ENCODE results near the gene IGHMBP2.
"Not testable (repeated sequence)": the region's sequence is repeated elsewhere in the genome, so short reads cannot be mapped to it uniquely, and the experiment has no call there.

The IGHMBP2 gene

DNA sequence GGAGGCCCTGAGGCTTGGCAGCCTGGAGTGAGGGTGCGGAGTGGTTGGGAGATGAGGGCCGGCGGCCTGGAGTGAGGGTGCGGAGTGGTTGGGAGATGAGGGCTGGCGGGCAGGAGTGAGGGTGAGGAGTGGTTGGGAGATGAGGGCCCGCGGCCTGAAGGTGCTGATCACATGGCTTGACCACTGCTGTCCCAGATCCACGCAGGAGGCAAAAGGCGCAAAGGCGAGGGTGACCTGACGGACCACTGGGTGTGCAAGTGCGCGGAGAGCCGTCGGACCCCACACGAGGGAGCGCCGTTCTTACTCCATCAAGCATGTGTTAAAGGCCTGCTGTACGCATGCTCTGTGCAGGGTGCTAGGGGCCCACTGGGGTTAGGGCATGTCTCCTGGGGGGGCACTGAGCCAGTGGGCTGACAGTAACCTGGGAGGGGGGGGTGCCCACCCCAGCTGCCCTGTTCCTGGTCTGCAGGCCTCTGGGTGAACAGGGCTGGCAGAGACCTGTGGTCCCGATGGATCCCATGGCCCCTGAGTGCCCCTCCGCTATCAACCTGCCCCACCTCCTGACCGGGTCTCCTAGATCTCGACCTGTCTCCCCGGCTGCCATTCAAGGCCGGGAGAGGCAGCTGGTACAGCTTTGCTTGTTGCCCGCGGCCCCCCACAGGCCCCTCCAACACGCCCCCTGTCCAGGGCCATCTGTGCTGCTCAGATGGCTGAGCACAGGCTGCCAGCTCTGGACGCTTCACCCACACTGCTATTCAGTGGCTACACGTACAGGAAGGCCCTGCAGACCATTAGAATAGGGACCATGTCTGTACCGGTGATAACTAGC, 56.0 kb downstream of the IGHMBP2 start:
- in situ Hi-C loops (cut with MboI; ENCODE audit: low sequenced_read_pairs) = no loop called here

DNA sequence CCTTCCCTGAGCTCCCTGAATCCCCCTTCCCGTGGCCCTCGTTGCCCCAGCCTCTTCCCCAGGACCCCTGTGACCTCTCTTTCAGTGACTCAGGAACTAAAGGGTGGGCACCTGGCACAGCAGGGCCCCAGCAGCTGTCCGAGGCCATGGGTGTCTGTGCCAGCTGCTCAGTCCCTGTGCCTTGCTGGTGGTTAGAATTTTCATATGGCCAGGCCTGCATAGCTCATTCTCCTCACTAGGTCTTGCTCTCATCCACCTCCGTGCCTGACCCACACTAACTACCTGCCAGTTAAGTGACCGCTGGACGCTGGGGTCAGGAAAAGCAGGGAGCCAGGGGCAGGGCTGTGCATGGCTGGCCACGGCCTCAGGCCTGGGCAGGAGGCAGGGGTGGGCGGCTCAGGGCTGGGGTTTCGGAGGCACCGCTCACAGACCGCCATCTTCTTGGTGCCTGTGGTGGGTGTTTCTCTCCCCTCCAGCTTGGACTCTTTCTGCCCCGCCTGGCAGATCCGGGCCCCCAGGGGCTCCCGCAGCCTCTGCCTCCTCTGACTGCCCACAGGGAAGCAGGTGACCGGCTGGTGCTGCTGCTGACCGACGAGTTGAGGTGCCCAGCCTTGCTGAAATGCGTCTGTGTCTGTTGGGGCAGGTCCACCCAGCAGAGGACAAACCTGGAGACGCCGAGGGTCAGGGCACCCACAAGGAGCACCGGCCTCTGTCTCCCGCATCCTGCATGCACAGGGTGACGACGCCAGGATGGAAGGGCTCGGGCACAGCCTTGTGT, 56.8 kb downstream of the IGHMBP2 start:
- in situ Hi-C loops (cut with MboI; ENCODE audit: low sequenced_read_pairs) = no loop called here

DNA sequence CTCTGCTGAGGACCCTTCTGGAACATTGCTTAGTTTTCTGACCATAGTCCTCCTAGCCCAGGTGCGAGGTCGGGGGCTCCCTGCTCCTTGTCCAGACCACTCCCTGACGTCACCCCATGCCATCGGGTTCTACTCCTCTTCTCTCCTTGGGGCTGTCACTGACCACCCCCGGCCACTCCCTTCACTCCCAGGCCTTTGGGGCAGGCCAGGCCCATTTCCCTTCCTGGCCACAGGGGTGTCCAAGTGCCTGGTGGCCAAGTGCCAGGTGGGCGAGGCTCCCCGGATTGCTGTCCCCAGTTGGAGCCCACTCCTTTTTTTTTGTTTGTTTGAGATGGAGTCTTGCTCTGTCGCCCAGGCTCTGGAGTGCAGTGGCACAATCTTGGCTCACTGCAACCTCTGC, 57.6 kb downstream of the IGHMBP2 start:
- in situ Hi-C loops (cut with MboI; ENCODE audit: low sequenced_read_pairs) = no loop called here

DNA sequence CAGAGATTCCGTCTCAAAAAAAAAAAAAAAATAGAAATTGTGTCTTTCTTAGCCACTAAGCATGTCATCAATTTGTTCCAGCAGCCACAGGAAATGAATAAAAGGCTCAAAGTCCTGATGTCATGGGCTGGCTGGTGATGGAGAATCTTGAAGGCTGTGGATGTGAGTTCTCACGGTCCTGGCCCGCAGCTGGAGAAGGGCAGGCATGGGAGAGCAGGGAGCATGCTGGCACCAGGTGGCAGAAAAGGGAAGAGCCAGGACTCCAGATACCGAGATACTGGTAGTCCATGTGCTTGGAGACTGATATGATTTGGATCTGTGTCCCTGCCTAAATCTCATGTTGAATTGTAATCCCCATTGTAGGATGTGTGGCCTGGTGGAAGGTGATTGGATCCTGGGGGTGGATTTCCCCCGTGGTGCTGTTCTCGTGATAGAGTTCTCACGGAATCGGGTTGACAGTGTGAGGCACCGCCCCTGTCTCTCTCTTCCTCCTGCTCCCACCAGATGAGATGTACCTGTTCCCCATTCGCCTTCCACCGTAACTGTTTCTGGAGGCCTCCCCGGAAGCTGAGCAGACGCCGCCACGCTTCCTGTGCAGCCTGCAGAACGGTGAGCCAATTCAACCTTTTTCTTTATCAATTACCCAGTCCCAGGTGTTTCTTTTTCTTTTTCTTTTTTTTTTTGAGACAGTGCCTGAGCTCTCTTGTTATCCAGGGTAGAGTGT, 59.0 kb downstream of the IGHMBP2 start:
- in situ Hi-C loops (cut with MboI; ENCODE audit: low sequenced_read_pairs) = no loop called here

DNA sequence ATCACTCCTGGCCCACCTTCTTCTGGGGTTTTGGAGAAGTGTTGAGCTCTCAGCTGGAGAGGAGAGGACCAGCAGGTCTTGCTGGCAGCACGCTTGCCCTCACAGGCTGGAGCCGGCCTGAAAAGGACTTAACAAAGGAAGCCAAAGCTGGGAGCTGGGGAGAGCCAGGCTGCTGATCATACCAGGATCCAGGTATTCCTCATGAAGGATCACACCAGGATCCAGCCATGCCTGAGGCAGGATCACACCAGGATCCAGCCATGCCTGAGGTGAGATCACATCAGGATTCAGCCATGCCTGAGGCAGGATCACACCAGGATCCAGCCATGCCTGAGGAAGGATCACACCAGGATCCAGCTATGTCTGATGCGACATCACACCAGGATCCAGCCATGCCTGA, 60.1 kb downstream of the IGHMBP2 start:
- in situ Hi-C loops (cut with MboI; ENCODE audit: low sequenced_read_pairs) = no loop called here

DNA sequence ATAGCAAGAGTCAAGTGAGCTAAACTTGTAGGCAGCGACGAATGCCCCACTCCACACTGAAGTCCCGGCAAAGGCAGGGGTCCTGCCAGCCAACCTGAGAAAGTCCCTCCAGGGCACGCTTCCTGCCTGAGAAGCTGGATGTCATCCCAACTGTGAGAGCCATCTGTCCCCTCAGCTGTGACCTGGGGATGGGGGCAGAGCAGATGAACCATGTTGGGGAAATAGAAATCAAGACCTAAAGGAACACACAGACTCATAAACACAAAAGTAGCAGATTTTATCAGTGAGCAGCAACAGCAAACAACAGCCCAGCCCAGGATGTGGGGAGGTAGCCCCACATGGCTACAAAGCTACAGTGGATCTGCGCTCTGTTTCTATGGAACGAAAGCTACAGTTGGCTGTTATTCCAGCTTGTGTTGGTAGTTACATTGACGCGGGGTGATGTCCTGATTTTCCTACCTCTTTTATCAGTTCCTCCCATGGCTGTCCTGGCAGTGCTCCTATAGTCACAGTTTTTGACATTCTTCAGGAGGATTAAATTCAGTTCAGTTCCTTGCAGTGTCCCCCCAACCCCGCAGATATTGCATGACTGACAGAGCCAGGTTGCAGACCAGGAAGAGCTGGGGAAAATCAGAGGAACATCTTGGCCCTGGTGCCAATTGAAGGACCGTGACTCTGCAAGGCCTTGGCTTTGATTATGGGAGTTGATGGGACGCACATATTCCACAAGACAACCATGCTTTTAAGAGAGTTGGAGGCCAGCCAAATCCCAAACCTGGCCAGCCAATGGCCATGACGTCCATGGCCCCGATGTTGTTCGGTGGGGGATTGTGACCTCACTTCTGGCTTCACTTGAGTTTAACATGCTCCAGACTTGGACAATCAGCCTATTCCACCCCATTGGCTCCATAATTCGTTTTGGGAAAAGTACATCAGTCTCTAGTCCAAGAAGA, 62.5 kb downstream of the IGHMBP2 start:
- in situ Hi-C loops (cut with MboI; ENCODE audit: low sequenced_read_pairs) = no loop called here

DNA sequence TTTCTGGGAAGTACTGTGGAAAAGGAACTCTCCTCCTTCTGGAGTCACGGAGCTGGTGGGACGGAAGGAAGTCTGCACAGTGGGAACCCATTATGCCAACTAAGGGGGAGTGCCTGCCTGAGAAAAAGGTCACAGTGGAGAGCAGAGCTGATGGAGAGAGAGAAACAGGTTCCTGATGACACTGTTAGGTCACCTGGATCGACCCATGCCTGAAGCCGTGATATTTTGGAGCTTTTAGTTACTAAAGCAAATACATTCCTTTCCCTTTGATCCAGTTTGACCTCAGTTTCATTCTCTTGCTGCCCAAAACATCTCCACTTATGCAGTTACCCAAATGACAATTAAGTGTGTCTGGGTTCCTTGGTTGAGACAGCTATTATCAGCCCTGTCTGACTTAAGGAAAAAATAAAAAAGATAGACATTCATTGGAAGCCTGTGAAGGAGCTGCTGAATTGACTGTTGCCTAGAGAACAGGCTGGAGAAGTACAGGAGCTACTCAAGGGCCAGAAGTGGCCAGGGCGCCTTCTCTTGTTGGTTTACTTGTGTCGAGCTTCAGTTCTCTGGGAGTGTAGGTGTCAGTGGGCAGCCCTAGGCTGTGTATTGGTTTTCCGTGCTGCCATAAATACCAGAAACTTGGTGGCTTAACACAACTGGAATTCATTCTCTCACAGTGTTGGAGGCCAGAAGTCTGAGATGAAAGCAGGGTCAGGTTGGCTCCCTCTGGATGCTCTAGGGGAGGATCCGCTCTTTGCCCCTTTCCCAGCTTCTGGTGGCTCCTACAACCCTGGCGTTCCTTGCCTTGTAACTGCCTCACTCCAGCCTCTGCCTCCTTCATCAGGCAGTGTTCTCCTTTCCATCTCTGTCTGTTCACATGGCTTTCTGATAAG, 63.4 kb downstream of the IGHMBP2 start:
- in situ Hi-C loops (cut with MboI; ENCODE audit: low sequenced_read_pairs) = no loop called here

DNA sequence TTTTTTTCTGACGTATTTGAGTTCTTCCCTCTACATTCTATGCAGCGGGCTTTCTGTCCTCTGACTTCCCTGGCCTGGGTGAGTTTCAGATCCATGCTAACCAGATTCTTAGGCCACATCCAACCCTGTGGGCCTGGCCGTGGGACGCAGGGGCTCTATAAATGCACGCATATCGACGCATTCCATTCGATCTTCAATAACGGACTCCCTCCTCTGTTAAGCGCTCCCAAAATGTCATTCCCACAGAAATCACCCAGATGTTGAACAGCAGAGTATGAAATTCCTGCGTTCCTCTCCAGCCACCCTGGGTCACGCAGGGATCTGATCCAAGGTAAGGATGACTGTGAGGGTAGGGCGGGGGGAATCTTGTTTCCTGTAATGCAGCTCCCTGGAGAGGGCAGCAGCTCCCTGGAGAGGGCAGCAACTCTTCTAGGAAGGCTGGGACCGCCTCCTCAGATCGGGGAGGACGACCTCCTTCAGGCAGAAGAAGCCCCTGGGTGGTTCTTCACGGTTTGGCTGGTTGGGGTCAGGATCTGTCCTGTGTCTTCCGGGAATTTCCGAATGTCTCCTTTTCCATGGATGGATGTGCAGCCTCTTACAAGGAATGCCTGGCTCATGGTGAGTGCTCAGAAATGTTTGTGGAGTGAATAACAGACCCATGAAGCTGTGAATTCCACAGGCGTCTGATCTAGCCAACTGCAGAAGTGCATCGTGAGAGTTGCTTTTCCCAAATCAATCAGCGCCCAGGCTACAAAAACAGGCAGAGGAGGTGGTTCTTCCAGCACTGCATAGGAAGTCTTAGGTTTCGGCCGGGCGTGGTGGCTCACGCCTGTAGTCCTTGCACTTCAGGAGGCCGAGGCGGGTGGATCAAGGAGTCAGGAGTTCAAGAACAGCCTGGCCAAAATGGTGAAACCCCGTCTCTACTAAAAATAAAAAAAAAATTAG, 64.9 kb downstream of the IGHMBP2 start:
- in situ Hi-C loops (cut with MboI; ENCODE audit: low sequenced_read_pairs) = no loop called here

DNA sequence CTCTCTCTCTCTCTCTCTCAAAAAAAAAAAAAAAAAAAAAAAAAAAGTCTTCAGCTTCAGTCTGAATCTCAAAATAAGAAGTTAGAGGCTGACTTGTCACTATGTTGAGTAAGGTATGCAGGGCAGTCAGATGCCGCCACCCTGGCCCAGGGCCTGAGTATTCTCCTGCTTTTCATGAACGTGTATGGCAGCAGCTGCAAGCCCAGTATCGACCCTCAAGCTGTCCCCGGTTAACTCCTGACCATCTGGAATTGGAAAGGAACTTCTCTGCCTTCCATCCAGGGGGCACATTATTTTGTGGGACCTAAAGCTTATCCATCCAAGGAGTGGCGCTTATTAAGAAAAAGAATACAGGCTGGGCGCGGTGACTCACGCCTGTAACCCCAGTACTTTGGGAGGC, 65.7 kb downstream of the IGHMBP2 start:
- in situ Hi-C loops (cut with MboI; ENCODE audit: low sequenced_read_pairs) = no loop called here

DNA sequence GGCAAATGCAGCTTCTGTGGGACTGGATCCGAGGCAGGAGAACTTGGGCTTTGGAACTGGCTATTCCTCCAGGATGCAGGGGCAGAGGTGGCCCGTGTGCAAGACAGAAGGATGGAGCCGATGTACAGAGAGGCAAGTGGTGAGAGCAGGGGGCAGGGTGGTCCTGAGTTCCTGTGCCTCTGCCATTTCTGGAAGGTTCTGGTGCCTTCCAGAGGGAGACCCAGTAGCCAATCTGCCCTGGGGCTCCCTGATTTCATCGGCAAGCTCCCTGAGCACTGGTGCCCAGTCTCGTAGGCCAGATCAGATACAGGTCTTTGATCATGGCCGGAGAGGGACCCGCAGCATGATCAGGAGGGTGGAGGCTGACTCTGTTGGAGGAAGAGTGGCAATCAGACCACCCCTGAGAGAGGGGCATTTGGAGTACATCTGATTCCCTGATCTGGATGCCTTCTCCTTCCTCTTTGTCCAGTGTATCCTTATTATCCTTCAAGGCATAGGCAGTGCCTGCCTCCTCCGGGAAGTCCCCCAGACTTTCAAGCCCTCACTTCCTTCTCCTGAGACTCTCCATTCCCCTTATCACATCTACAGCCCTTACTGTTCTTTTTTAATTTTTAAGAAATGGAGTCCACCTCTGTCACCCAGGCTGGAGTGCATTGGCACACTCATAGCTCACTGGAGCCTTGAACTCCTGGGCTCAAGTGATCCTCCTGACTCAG, 67.4 kb downstream of the IGHMBP2 start:
- in situ Hi-C loops (cut with MboI; ENCODE audit: low sequenced_read_pairs) = no loop called here

DNA sequence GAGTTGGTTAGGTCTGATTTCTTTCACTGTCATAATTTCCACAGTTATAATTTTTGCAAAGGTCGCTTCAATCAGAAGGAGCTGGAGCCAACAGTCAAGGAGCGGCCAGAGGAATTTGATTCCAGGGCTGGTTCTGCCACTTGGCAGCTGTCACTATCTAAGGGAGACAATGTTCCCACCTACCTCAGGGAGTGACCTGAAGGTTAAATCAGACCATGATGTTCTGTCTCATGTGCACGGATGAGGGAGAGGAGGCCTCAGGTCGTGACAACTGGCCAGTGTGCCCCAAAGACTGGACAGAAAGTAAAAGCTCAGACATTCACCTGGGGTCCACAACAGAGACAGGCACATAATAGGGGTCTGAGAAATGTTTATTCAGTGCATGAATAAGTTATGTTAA, 69.5 kb downstream of the IGHMBP2 start:
- in situ Hi-C loops (cut with MboI; ENCODE audit: low sequenced_read_pairs) = no loop called here

DNA sequence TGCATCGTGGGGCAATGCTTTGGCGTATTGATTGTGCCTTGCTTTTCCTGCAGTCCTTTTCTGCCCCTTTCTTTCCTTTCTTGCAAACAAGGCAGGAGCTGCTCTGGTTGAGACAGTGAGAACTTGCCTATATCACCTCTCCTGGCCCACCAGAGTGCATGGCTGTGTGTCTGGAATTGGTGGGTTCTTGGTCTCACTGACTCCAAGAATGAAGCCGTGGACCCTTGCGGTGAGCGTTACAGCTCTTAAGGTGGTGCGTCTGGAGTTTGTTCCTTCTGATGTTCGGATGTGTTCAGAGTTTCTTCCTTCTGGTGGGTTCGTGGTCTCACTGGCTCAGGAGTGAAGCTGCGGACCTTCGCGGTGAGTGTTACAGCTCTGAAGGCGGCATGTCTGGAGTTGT, 70.0 kb downstream of the IGHMBP2 start:
- in situ Hi-C loops (cut with MboI; ENCODE audit: low sequenced_read_pairs) = not testable (repeated sequence)

DNA sequence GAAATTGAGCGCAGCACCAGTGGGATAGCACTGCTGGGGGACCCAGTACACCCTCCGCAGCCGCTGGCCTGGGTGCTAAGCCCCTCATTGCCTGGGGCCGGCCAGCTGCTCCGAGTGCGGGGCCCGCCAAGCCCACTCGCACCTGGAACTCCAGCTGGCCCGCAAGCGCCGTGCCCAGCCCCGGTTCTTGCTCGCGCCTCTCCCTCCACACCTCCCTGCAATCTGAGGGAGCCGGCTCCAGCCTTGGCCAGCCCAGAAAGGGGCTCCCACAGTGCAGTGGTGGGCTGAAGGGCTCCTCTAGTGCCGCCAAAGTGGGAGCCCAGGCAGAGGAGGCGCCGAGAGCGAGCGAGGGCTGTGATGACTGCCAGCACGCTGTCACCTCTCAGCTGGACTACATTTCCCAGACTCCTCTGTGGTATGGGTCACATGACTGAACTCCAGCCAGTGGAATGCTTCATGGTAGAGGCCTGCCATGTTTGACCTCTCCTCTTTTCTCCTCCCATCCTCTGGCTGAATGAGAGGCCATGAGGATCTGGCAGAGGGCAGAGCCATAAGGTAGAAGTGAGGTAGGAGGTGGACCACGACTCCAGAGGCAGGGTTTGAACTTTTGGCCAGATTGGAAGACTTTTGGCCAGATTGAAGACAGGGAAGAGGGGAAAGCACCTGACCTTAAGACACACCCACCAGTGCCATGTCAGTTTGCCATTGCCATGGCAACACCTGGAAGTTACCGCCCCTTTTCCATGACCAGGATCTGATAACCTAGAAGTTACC, 70.9 kb downstream of the IGHMBP2 start:
- in situ Hi-C loops (cut with MboI; ENCODE audit: low sequenced_read_pairs) = no loop called here

DNA sequence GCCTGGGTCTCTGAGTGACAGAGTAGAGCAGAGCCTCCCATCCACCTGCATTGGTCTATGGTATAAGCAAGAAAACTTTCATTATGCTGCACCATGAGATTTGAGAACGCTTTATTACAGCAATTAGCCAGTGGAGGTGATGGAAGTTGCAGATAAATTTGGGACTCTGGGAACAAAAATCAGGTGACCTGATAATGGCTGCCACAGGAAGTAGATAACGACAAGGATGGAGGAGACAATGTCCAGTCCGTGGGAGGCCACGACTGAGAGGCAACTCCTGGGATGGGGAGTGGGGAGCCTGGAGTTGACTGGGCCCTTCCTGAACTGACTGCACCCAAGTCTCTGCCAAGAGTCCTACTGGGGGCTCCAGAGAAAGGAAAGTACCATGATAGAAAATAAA, 72.4 kb downstream of the IGHMBP2 start:
- in situ Hi-C loops (cut with MboI; ENCODE audit: low sequenced_read_pairs) = no loop called here

DNA sequence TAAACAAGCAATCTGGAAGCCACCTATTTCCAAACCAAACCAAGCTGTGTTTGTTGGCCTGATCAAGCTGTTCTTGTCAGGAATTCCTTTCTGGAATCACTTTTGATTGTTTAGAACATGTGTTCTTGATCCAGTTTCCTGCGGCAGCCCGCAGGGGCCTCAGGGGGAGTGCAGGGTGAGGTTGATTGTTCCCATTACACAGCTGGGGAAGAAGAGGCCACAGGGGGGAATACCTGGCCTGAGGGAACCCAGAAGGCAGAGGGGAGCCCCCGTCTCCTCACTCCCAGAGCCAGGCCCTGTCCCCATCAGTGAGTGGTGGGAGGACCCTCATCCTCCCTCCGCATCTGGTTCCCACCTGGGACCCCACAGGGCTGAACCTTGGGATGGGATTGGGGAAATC, 72.9 kb downstream of the IGHMBP2 start:
- in situ Hi-C loops (cut with MboI; ENCODE audit: low sequenced_read_pairs) = no loop called here

DNA sequence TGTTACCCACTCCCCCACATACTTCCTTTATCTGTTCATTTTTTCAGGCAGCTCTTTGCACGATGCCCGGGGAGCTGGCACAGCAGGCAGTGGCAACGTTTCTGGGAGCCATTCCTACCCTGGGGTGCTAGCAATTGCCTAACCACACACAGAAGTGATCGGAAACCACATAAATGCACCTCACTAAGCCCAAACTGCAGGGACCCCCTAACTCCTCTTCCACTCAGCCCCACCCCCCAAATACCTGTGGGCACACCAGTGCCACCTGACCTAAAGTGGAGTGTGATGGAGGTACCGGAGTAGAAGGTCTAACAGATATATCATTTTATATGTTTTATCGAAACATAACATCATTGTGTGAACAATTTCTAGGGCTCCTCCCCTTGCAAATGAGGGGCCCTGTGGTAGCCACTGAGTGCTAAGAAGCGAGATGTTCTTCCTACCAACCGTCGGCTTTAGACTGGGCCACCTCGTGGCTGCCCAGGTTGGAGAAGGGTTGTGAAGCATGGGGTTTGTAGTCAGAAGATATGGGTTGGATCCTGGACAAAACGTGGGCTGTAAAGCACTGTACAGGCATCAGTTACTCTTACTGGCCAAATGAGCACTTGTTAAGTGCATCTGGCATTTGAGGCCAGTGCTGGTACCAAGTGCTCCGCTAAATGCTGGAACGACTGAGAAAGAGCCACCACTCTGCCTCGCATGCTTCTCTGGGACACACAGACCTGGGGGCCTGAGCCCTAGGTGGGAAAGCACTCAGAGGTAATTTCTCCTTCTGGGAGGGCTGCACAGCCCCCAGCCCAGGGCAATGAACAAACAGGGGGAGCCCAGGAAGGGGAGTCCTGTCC, 74.3 kb downstream of the IGHMBP2 start:
- in situ Hi-C loops (cut with MboI; ENCODE audit: low sequenced_read_pairs) = no loop called here

Measured in HL-60/S4 treated with retinoic acid at 250 ng/mL for 4 days and 3 days (cell line).